DOHH2 (cell line): ENCODE measurements around the gene INHA.

Source experiments
- H3F3A ChIP-seq: fragments of 200-600 bp; sonication (generic), shearing (Covaris generic); 2 replicates; pipeline ENCODE4 v1.6.0; 2016; ENCODE audit warnings: antibody characterized with exemption, mild to moderate bottlenecking; ENCODE audit not compliant: control insufficient read depth, insufficient read depth
- H3K27ac ChIP-seq: fragments of 200-600 bp; sonication (generic); 2 replicates; pipeline ENCODE4 v1.5.1; 2014; ENCODE audit warnings: low read depth, mild to moderate bottlenecking, low read length, moderate library complexity
- H3K27me3 ChIP-seq: fragments of 200-600 bp; sonication (generic); 2 replicates; pipeline ENCODE4 v1.6.1; 2014; ENCODE audit warnings: mild to moderate bottlenecking, low read length, mixed read lengths; ENCODE audit not compliant: control insufficient read depth
- H3K36me3 ChIP-seq: fragments of 200-600 bp; sonication (generic); 2 replicates; pipeline ENCODE4 v1.6.1; 2014; ENCODE audit warnings: mild to moderate bottlenecking, low read length, moderate library complexity, mixed read lengths; ENCODE audit not compliant: control insufficient read depth
- H3K4me1 ChIP-seq: fragments of 200-600 bp; sonication (generic); 2 replicates; pipeline ENCODE4 v1.6.1; 2014; ENCODE audit warnings: mild to moderate bottlenecking, low read length, mixed read lengths; ENCODE audit not compliant: control insufficient read depth
- H3K4me2 ChIP-seq: fragments of 200-600 bp; sonication (generic); 2 replicates; pipeline ENCODE4 v1.6.0; 2014; ENCODE audit warnings: mild to moderate bottlenecking, low read length, moderate library complexity
- H3K4me3 ChIP-seq: fragments of 200-600 bp; sonication (generic); 2 replicates; pipeline ENCODE4 v1.5.1; 2014; ENCODE audit warnings: mild to moderate bottlenecking, low read length, mixed read lengths
- H3K79me2 ChIP-seq: fragments of 200-600 bp; sonication (generic); 2 replicates; pipeline ENCODE4 v1.6.1; 2014; ENCODE audit warnings: mild to moderate bottlenecking, low read length, mixed read lengths; ENCODE audit not compliant: control insufficient read depth
- H3K9me2 ChIP-seq: fragments of 200-600 bp; sonication (generic); replicated peaks from 2 replicates; pipeline ENCODE4 v1.6.1; 2014; ENCODE audit warnings: mild to moderate bottlenecking, low read length, mixed read lengths; ENCODE audit not compliant: control insufficient read depth
- H3K9me3 ChIP-seq: fragments of 200-600 bp; sonication (generic); 2 replicates; pipeline ENCODE4 v1.6.1; 2014; ENCODE audit warnings: antibody characterized with exemption, low read length, mixed read lengths; ENCODE audit not compliant: control insufficient read depth, insufficient read depth
- H4K20me1 ChIP-seq: fragments of 200-600 bp; sonication (generic); 2 replicates; pipeline ENCODE4 v1.6.0; 2014; ENCODE audit warnings: low read depth, mild to moderate bottlenecking, antibody characterized with exemption, low read length, moderate library complexity; ENCODE audit not compliant: control insufficient read depth, insufficient read depth
- EZH2phosphoT487 ChIP-seq: fragments of 200-600 bp; sonication (generic); IDR thresholded peaks from 2 replicates; pipeline ENCODE4 v1.6.1; 2017; ENCODE audit warnings: borderline replicate concordance, mild to moderate bottlenecking, antibody characterized with exemption, low read length, moderate library complexity, mixed read lengths
- TF ChIP-seq, protein P1 (sequence below): fragments of 200-600 bp; sonication (generic); IDR thresholded peaks from one replicate; pipeline ENCODE4 v1.5.1; 2014; ENCODE audit warnings: antibody characterized with exemption, mild to moderate bottlenecking, low read depth, low read length; ENCODE audit not compliant: poor library complexity, severe bottlenecking

The INHA gene

DNA sequence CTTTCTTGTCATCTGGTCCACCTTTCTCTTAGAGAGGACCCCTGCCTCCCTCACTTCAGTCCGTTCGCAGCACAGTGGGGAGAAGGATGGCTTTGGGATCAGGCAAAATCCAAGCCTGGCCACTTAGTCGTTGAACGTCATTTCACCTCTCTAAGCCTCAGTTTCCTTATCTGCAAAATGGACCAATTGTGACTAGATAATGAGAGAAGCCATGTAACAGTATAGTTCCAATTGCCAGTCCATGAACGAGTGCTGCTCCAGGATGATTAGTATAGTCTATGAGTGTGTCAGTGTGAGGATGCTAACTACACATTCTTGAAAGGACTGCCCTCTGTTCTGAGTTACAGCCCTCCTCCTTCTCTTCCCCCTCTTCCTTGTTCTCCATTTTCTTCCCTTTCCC, 1.1 kb downstream of the INHA start:
- no peaks in the 10 kb centered on the region for H3K4me1 ChIP-seq
- no peak overlapping the region for H3K4me2 ChIP-seq
- no peaks in the 10 kb centered on the region for H3F3A ChIP-seq
- H3K79me2 ChIP-seq = no peaks in the 10 kb centered on the region
- peaks cover 3% of the 10 kb centered on the region; the same call in 1 of the 2 replicates for H3K27me3 ChIP-seq
- no peaks in the 10 kb centered on the region for H3K36me3 ChIP-seq
- H3K4me3 ChIP-seq = no peak overlapping the region
- H3K27ac ChIP-seq = no peak overlapping the region
- no peaks in the 10 kb centered on the region for H3K9me2 ChIP-seq
- H3K9me3 ChIP-seq = no peaks in the 10 kb centered on the region
- TF ChIP-seq EZH2phosphoT487 = no peak
- TF ChIP-seq, protein P1, sequence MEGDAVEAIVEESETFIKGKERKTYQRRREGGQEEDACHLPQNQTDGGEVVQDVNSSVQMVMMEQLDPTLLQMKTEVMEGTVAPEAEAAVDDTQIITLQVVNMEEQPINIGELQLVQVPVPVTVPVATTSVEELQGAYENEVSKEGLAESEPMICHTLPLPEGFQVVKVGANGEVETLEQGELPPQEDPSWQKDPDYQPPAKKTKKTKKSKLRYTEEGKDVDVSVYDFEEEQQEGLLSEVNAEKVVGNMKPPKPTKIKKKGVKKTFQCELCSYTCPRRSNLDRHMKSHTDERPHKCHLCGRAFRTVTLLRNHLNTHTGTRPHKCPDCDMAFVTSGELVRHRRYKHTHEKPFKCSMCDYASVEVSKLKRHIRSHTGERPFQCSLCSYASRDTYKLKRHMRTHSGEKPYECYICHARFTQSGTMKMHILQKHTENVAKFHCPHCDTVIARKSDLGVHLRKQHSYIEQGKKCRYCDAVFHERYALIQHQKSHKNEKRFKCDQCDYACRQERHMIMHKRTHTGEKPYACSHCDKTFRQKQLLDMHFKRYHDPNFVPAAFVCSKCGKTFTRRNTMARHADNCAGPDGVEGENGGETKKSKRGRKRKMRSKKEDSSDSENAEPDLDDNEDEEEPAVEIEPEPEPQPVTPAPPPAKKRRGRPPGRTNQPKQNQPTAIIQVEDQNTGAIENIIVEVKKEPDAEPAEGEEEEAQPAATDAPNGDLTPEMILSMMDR = no peak
- H4K20me1 ChIP-seq = no peaks in the 10 kb centered on the region

DNA sequence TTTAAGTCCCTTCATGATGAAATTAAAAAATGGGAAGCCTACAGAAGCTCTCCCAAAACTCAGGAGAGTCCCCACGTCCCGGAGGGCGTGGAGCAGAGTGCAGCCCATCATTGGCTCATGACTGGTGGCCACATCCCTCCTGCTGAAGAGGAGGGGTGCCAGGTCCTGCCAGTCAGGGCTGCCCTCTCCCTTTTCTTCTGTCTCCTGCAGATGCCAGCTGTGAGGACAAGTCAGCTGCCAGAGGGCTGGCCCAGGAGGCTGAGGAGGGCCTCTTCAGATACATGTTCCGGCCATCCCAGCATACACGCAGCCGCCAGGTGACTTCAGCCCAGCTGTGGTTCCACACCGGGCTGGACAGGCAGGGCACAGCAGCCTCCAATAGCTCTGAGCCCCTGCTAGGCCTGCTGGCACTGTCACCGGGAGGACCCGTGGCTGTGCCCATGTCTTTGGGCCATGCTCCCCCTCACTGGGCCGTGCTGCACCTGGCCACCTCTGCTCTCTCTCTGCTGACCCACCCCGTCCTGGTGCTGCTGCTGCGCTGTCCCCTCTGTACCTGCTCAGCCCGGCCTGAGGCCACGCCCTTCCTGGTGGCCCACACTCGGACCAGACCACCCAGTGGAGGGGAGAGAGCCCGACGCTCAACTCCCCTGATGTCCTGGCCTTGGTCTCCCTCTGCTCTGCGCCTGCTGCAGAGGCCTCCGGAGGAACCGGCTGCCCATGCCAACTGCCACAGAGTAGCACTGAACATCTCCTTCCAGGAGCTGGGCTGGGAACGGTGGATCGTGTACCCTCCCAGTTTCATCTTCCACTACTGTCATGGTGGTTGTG, 2.6 kb downstream of the INHA start:
- H3K9me2 ChIP-seq = no peaks in the 10 kb centered on the region
- H3K4me1 ChIP-seq = no peaks in the 10 kb centered on the region
- no peaks in the 10 kb centered on the region for H3K79me2 ChIP-seq
- H3K4me3 ChIP-seq = no peak overlapping the region
- TF ChIP-seq, protein P1 = no peak
- TF ChIP-seq EZH2phosphoT487 = no peak
- H3K4me2 ChIP-seq = no peak overlapping the region
- no peaks in the 10 kb centered on the region for H4K20me1 ChIP-seq
- H3K27ac ChIP-seq = no peak overlapping the region
- H3F3A ChIP-seq = no peaks in the 10 kb centered on the region
- no peaks in the 10 kb centered on the region for H3K36me3 ChIP-seq
- H3K9me3 ChIP-seq = no peaks in the 10 kb centered on the region
- H3K27me3 ChIP-seq = peaks cover 3% of the 10 kb centered on the region; the same call in 1 of the 2 replicates

DNA sequence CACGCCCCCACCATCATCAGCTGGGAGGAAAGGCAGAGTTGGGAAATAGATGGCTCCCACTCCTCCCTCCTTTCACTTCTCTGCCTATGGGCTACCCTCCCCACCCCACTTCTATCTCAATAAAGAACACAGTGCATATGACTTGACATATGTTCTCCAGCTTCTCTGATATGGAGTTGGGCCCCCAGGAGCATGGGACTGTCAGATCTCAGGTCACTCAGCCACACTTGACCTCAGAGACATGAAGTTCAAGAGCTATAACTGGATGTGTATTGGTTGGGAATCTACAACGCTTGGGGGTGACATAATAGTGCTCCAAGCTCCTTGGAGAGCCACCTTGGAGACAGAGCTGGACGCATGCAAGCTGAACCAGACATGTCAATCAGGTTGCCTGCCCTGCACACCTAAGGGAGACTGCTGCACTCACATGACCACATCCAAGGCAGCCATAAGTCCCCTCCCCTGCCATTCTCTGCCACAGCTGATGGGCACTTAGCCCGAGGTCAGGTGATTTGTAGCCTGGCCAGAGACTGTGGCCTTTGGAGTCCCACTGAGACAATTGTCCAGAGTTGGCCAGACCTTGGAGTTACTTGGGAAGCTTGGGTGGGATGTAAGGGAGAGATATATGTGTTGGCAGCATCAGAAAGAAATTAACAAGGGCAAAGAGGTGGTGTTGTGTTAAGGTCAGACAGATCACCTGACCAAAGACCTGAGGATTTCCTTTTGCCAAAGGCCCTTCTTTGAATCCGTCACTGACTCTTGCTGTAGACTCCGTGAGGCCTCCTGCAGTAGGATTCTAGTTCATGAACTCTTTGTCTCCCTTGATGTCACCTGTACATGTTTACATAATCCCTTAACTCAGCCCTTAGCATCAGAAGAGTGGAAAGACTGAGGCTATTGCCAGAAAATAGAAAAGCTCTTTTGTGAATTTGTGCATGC, 3.7 kb downstream of the INHA start:
- no peak overlapping the region for H3K4me2 ChIP-seq

More for the DNA sequence above, 3.7 kb downstream of the INHA start:
- Histone ChIP-seq H3K36me3 (no peaks in the 10 kb centered on the region), H3K79me2 (no peaks in the 10 kb centered on the region), H3K27me3 (peaks cover 3% of the 10 kb centered on the region; the same call in 1 of the 2 replicates), H3K27ac (no peak overlapping the region), H3K4me1 (no peaks in the 10 kb centered on the region), H3K9me2 (no peaks in the 10 kb centered on the region), H3K4me3 (no peak overlapping the region), H3F3A (no peaks in the 10 kb centered on the region), H3K9me3 (no peaks in the 10 kb centered on the region), H4K20me1 (no peaks in the 10 kb centered on the region)
- TF ChIP-seq, protein P1 = no peak
- no peak for TF ChIP-seq EZH2phosphoT487
